ENCODE measurements around the gene SNRPB. TPM values are rescaled to one million over a fixed set of nuclear protein-coding genes. Genes with fewer than 3 reads are reported as not detected.

SNRPB gene
- total and polyA plus RNA-seq, 2 donors (not counting 3 experiments of a cell fraction or from before 2014, with no cell fraction given): 296 to 340 TPM

GRCh38 chr20:2449386-2449785, 21.2 kb downstream of the SNRPB start:
- ChIA-PET POLR2A (no interaction called here), CTCF (interaction anchor here (4.8 kb wide), 1 partner anchor 242 kb away, joined by 55 read pairs; no protein-coding TSS in a partner anchor)
- no TSS peak for BruUV-seq (replicated peaks)
- H3K27ac ChIP-seq (ENCODE audit: insufficient read depth, low read depth, low read length): no peak overlapping the region
- H3K27me3 ChIP-seq (ENCODE audit: control insufficient read depth in 2 of 2, insufficient read depth in 2 of 2, low read length in 2 of 2): peaks cover 0 to 2% of the 10 kb centered on the region in 2 experiments
- dilution Hi-C loops (cut with MboI; ENCODE audit: extremely low pct_ligation_motif_present, low sequenced_read_pairs): no loop called here
- no peaks in the 10 kb centered on the region for H3K79me2 ChIP-seq (ENCODE audit: control insufficient read depth, insufficient read depth, low read length)
- intact Hi-C loops (cut with micrococcal nuclease): no loop called here
- H3K9me1 ChIP-seq (replicated peaks; ENCODE audit: control insufficient read depth, extremely low read depth, insufficient read depth, low read length): no peaks in the 10 kb centered on the region
- H3K4me2 ChIP-seq (ENCODE audit: insufficient read depth, low read length): no peak overlapping the region
- no peak overlapping the region for H2AFZ ChIP-seq (ENCODE audit: low read depth, low read length)
- TF ChIP-seq GATA2 (IDR thresholded peaks at IDR 0.05; ENCODE audit: insufficient read depth, insufficient read length, low read depth, low read length) (no peak), CTCF (IDR thresholded peaks at IDR 0.05; ENCODE audit: extremely low read depth in 1 of 2, insufficient read depth in 1 of 2, low read depth in 1 of 2, low read length in 2 of 2) (no peak), MYC (IDR thresholded peaks at IDR 0.05; ENCODE audit: low read depth, low read length) (no peak), EZH2 (IDR thresholded peaks at IDR 0.05; ENCODE audit: borderline replicate concordance, low read depth, low read length, severe bottlenecking) (no peak), FOS (IDR thresholded peaks at IDR 0.05; ENCODE audit: borderline replicate concordance, insufficient read depth, low read length) (no peak), JUN (IDR thresholded peaks at IDR 0.05; ENCODE audit: borderline replicate concordance, insufficient read depth, insufficient read length, low read depth) (no peak), POLR2A (IDR thresholded peaks at IDR 0.05; ENCODE audit: low read depth, low read length) (no peak), POLR2AphosphoS5 (IDR thresholded peaks at IDR 0.05; ENCODE audit: insufficient read depth, low read depth, low read length) (no peak)
- TF ChIP-seq, protein P1, sequence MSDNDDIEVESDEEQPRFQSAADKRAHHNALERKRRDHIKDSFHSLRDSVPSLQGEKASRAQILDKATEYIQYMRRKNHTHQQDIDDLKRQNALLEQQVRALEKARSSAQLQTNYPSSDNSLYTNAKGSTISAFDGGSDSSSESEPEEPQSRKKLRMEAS (IDR thresholded peaks at IDR 0.05; ENCODE audit: insufficient read depth, insufficient read length): no peak
- H3K9ac ChIP-seq (replicated peaks; ENCODE audit: extremely low read depth, insufficient read depth, low read length): no peak overlapping the region
- no peaks in the 10 kb centered on the region for H3K4me1 ChIP-seq (ENCODE audit: control insufficient read depth, extremely low read depth, insufficient read depth, low read length)
- DNase-seq (ENCODE audit: low read depth, low spot score) (no peak), FAIRE-seq (no peak)
- no peaks in the 10 kb centered on the region for H3K9me3 ChIP-seq (replicated peaks; ENCODE audit: control insufficient read depth, insufficient read depth, low read length)
- no peaks in the 10 kb centered on the region for H4K20me1 ChIP-seq (replicated peaks; ENCODE audit: control insufficient read depth, extremely low read depth, insufficient read depth, low read length)
- H3K36me3 ChIP-seq (ENCODE audit: control insufficient read depth in 2 of 2, extremely low read depth in 1 of 2, insufficient read depth in 2 of 2, low read length in 2 of 2): no peaks in the 10 kb centered on the region
- H3K4me3 ChIP-seq (replicated peaks in 1 of 3; ENCODE audit: insufficient read depth in 1 of 3, low read depth in 1 of 3, low read length in 3 of 3): no peak overlapping the region

Data from endothelial cell of umbilical vein (primary cell).